Measurements from ENCODE around the gene PSG1. TPM values are rescaled to one million over a fixed set of nuclear protein-coding genes. Genes with fewer than 3 reads are reported as not detected.
"Not testable (repeated sequence)": the region's sequence is repeated elsewhere in the genome, so short reads cannot be mapped to it uniquely, and the experiment has no call there.

Gene PSG1
- total RNA-seq = 0.29 TPM in 1 of 3 replicates, not detected in the others
- long read RNA-seq = 0 reads

DNA sequence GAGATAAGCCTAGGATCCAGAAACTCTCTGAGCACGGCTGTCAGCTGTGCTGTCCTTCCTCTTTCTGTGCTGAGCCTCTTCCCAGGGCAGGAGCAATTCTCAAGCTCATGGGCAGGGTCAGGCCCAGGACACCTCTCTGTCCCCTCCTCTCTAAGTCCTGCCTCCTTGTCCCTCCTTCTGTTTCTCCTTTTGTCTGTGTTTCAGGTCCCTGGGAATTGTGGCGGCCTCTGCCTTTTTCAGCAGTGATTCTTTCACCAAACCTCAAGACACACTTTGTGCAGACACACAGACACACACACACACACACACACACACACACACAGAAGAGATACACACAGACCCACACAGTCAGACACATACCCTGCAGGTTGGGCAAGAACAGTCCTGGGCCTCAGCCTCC lies at the start of gene PSG1:
Gene PSG1 (minus strand): TSS at position 101 of the 400 bp plus-strand sequence. CDS start 132 bp downstream, outside the sequence.
- TF ChIP-seq, protein P1, sequence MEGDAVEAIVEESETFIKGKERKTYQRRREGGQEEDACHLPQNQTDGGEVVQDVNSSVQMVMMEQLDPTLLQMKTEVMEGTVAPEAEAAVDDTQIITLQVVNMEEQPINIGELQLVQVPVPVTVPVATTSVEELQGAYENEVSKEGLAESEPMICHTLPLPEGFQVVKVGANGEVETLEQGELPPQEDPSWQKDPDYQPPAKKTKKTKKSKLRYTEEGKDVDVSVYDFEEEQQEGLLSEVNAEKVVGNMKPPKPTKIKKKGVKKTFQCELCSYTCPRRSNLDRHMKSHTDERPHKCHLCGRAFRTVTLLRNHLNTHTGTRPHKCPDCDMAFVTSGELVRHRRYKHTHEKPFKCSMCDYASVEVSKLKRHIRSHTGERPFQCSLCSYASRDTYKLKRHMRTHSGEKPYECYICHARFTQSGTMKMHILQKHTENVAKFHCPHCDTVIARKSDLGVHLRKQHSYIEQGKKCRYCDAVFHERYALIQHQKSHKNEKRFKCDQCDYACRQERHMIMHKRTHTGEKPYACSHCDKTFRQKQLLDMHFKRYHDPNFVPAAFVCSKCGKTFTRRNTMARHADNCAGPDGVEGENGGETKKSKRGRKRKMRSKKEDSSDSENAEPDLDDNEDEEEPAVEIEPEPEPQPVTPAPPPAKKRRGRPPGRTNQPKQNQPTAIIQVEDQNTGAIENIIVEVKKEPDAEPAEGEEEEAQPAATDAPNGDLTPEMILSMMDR (IDR thresholded peaks at IDR 0.05) = no peak
- Mint-ChIP-seq H3K4me1 (ENCODE audit: low read depth) (no peaks in the 10 kb centered on the region), H3K36me3 (ENCODE audit: low read depth) (no peaks in the 10 kb centered on the region), H3K4me3 (ENCODE audit: unreplicated experiment) (no peak within 1 kb of the TSS), H3K27me3 (ENCODE audit: low read depth) (no peaks in the 10 kb centered on the region), H3K9me3 (ENCODE audit: low read depth) (peaks cover 36% of the 10 kb centered on the region), H3K27ac (ENCODE audit: unreplicated experiment) (no peak within 1 kb of the TSS)
- DNase-seq (ENCODE audit: low spot score) = no peak

DNA sequence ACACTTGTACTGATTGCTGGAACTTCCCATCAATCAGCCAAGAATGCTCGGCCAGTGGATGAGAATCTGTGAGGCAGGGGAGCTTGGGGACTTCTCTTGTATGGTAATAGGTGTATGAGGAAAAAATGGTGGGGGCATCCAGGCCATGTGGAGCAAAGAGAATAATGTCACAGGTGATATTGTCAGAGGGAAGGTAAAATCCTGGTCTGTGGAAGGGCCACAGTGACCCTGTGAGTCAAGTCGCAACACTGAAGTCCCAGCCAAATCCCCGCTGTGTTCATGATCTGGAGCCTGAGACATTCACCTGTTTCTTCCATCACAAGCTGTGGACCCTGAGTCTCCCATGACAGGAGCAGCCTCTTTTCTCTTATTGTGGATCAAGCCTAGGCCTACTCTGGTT lies 49.4 kb upstream of the PSG1 start:
- no peaks in the 10 kb centered on the region for H3K36me3 Mint-ChIP-seq (ENCODE audit: low read depth)
- peaks cover 41% of the 10 kb centered on the region for H3K9me3 Mint-ChIP-seq (ENCODE audit: low read depth)
- H3K4me3 Mint-ChIP-seq (ENCODE audit: unreplicated experiment) = no peak overlapping the region
- TF ChIP-seq, protein P1 (IDR thresholded peaks at IDR 0.05) = no peak
- H3K27ac Mint-ChIP-seq (ENCODE audit: unreplicated experiment) = no peak overlapping the region
- H3K4me1 Mint-ChIP-seq (ENCODE audit: low read depth) = no peaks in the 10 kb centered on the region
- DNase-seq (ENCODE audit: low spot score) = no peak
- H3K27me3 Mint-ChIP-seq (ENCODE audit: low read depth) = no peaks in the 10 kb centered on the region

DNA sequence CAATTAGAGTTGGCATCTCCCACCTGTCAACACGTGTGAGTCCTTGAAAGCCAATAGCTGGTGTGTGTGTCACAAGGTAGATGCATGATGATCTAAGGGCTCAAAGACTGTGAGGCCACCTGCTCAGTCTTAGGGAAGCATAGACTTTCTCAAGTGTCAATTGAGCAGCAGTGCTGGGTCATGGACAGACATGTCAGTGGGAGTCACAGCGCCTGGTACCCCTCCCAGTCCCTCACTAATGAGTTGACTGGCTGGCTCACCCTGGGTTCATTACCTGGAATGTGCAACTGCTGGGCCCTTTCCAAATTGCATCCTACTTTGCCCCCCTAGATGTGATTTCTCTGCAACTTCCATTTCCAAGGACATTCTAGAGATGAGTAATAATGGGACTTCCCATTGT lies 47.3 kb upstream of the PSG1 start:
- Mint-ChIP-seq H3K4me3 (ENCODE audit: unreplicated experiment) (no peak overlapping the region), H3K4me1 (ENCODE audit: low read depth) (no peaks in the 10 kb centered on the region), H3K36me3 (ENCODE audit: low read depth) (no peaks in the 10 kb centered on the region), H3K27ac (ENCODE audit: unreplicated experiment) (no peak overlapping the region), H3K9me3 (ENCODE audit: low read depth) (peaks cover 53% of the 10 kb centered on the region), H3K27me3 (ENCODE audit: low read depth) (no peaks in the 10 kb centered on the region)
- TF ChIP-seq, protein P1 (IDR thresholded peaks at IDR 0.05) = no peak
- no peak for DNase-seq (ENCODE audit: low spot score)

DNA sequence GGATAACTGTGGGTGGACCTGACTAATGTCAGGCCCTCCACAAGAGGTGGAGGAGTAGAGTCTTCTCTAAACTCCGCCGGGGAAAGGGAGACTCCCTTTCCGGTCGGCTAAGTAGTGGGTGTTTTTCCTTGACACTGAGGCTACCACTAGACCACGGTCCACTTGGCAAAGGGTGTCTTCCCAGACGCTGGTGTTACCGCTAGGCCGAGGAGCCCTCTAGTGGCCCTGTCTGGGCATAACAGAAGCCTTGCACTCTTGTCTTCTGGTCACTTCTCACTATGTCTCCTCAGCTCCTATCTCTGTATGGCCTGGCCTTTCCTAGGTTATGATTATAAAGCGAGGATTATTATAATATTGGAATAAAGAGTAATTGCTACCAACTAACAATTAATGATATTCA lies 43.6 kb upstream of the PSG1 start:
- DNase-seq (ENCODE audit: low spot score); H3K36me3 Mint-ChIP-seq (ENCODE audit: low read depth); H3K4me1 Mint-ChIP-seq (ENCODE audit: low read depth); H3K27ac Mint-ChIP-seq (ENCODE audit: unreplicated experiment); H3K4me3 Mint-ChIP-seq (ENCODE audit: unreplicated experiment); H3K27me3 Mint-ChIP-seq (ENCODE audit: low read depth): not testable (repeated sequence)
- H3K9me3 Mint-ChIP-seq (ENCODE audit: low read depth) = peaks cover 52% of the 10 kb centered on the region
- TF ChIP-seq, protein P1 (IDR thresholded peaks at IDR 0.05) = peak; percentile 44

DNA sequence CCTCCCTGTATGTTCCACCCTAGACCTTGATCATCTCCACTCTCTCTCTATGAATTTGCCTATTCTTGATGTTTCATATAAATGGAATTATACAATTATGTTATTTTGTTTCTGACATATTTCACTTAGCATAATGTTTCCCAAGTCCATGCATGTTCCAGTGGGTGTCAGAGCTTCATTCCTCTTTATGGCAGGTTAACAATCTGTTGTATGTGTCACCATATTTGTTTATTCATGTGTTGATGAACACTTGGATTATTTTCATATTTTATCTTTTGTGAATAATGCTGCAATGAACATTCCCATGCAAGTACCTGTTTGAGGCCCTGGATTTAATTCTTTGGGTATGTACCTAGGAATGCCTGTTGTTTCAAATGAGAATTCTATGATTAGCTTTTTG lies 41.5 kb upstream of the PSG1 start:
- H3K4me3 Mint-ChIP-seq (ENCODE audit: unreplicated experiment); H3K27me3 Mint-ChIP-seq (ENCODE audit: low read depth); H3K36me3 Mint-ChIP-seq (ENCODE audit: low read depth); DNase-seq (ENCODE audit: low spot score); H3K27ac Mint-ChIP-seq (ENCODE audit: unreplicated experiment); H3K4me1 Mint-ChIP-seq (ENCODE audit: low read depth): not testable (repeated sequence)
- peaks cover 57% of the 10 kb centered on the region for H3K9me3 Mint-ChIP-seq (ENCODE audit: low read depth)

DNA sequence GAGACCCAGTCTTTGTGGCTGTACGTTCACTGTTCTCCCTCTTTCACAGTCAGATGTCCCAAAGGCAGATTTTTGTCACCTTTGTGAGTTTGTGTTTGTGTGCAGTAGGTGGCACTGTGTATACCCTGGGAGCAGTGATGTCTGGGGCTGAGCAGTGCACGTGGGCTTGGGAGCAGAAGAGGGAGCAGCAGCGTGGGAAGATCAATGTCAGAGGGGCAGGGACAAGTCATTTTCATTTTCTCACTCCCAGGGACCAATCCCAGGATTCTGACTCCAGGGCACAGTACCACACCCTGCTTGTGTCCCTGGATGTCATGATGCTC lies 40.2 kb upstream of the PSG1 start:
- TF ChIP-seq, protein P1 (IDR thresholded peaks at IDR 0.05) = no peak
- no peak for DNase-seq (ENCODE audit: low spot score)
- Mint-ChIP-seq H3K27ac (ENCODE audit: unreplicated experiment) (no peak overlapping the region), H3K9me3 (ENCODE audit: low read depth) (peaks cover 54% of the 10 kb centered on the region), H3K4me1 (ENCODE audit: low read depth) (no peaks in the 10 kb centered on the region), H3K4me3 (ENCODE audit: unreplicated experiment) (no peak overlapping the region), H3K27me3 (ENCODE audit: low read depth) (no peaks in the 10 kb centered on the region), H3K36me3 (ENCODE audit: low read depth) (no peaks in the 10 kb centered on the region)

All from chondrocyte (in vitro differentiated cells).